Tibial nerve (tissue), 4 donors: Measurements from ENCODE around the gene FBXL19. TPM values are rescaled to one million over a fixed set of nuclear protein-coding genes. Genes with fewer than 3 reads are reported as not detected.

Experiments
- DNase-seq, 2 donors: peaks; one replicate each; pipeline ENCODE4 v3.0.0-alpha.2; 2019; ENCODE audit warnings: low spot score in 2 of 2
- H3K27ac ChIP-seq, 4 donors: fragments of 200-600 bp; sonication (generic) in 3 of 4; one replicate each; pipeline ENCODE4 v1.5.1; 2017 to 2019; ENCODE audit warnings: mild to moderate bottlenecking in 1 of 4
- H3K27me3 ChIP-seq, 2 donors: fragments of 200-600 bp; sonication (generic) in 1 of 2; one replicate each; pipeline versions ENCODE4 v1.5.1 to v1.6.0; 2017 to 2019
- H3K36me3 ChIP-seq, 3 donors: fragments of 200-600 bp; sonication (generic); one replicate each; pipeline ENCODE4 v1.5.1; 2018 to 2019
- H3K4me1 ChIP-seq, 4 donors: fragments of 200-600 bp; sonication (generic) in 3 of 4; one replicate each; pipeline ENCODE4 v1.5.1; 2017 to 2019
- H3K4me3 ChIP-seq, 4 donors: fragments of 200-600 bp; sonication (generic) in 3 of 4; one replicate each; pipeline ENCODE4 v1.5.1; 2017 to 2019; ENCODE audit warnings: mild to moderate bottlenecking in 1 of 4, moderate library complexity in 1 of 4
- H3K9me3 ChIP-seq, 4 donors: fragments of 200-600 bp; sonication (generic) in 3 of 4; one replicate each; pipeline ENCODE4 v1.5.1; 2017 to 2019
- EP300 ChIP-seq, 2 donors: sonication (generic); formaldehyde crosslinking; IDR thresholded peaks; one replicate each; pipeline ENCODE4 v1.6.1; 2017; ENCODE audit warnings: antibody characterized with exemption in 2 of 2, mild to moderate bottlenecking in 1 of 2
- POLR2A ChIP-seq, 2 donors: fragments of 450-650 bp; IDR thresholded peaks; one replicate each; pipeline ENCODE4 v1.6.1; 2017; ENCODE audit warnings: antibody characterized with exemption in 2 of 2, mild to moderate bottlenecking in 2 of 2, moderate library complexity in 2 of 2
- WGBS, 2 donors: methylation state at CpG; one replicate each; pipeline ENCODE4 v1.1.5; 2018; 5-methylcytosine and 5-hydroxymethylcytosine counted together
- total RNA-seq, 4 donors: library from RNA; depleted of rRNA; stranded (reverse); fragments of >200 nt; gene quantifications; one replicate each; pipeline ENCODE4 v1.1.0, GENCODE V29; 2016
- TF ChIP-seq, protein P1 (sequence below), 5 experiments: fragments of 200-600 bp in 3 of 5; fragments of 450-650 bp in 2 of 5; sonication (generic) in 3 of 5; IDR thresholded peaks; one replicate each; pipeline ENCODE4 v1.5.1; 2016 to 2019; ENCODE audit warnings: antibody characterized with exemption in 5 of 5, mild to moderate bottlenecking in 3 of 5, moderate library complexity in 2 of 5

The FBXL19 gene
- total RNA-seq, 4 donors from 2014 or later, result 7.4 to 25.8 (median 16.7) TPM

DNA sequence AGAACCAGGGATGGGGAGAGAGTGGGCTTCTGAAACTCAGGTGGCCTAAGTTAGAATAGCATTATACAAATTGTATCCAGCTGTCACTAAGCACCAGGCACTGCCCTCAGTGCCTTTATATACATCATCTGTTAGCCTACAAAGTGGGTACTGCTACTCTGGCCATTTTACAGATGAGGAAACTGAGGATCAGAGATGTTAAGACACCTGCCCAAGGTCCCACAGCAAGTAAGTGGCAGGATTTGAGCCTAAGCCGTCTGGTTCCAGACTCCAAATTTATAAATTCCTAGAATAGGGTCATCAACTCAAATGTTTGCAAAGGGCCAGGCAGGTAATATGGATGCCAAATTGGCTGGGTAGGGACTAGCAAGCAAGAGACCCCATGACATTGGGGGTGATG lies 27.8 kb downstream of the FBXL19 start:
- Histone ChIP-seq H3K4me1 (peaks cover 0 to 54% (median 26%) of the 10 kb centered on the region in 4 donors), H3K9me3 (no peaks in the 10 kb centered on the region), H3K27ac (peak overlapping the region in 3 of 4 donors; percentile 13 to 97 (median 97)), H3K27me3 (no peaks in the 10 kb centered on the region), H3K36me3 (peaks cover 0 to 11% (median 0%) of the 10 kb centered on the region in 3 donors), H3K4me3 (no peak overlapping the region)
- no peak for DNase-seq
- 47 to 64% methylated on average over 1 of the region's 1 CpG for WGBS, 2 donors
- TF ChIP-seq, protein P1, sequence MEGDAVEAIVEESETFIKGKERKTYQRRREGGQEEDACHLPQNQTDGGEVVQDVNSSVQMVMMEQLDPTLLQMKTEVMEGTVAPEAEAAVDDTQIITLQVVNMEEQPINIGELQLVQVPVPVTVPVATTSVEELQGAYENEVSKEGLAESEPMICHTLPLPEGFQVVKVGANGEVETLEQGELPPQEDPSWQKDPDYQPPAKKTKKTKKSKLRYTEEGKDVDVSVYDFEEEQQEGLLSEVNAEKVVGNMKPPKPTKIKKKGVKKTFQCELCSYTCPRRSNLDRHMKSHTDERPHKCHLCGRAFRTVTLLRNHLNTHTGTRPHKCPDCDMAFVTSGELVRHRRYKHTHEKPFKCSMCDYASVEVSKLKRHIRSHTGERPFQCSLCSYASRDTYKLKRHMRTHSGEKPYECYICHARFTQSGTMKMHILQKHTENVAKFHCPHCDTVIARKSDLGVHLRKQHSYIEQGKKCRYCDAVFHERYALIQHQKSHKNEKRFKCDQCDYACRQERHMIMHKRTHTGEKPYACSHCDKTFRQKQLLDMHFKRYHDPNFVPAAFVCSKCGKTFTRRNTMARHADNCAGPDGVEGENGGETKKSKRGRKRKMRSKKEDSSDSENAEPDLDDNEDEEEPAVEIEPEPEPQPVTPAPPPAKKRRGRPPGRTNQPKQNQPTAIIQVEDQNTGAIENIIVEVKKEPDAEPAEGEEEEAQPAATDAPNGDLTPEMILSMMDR (IDR thresholded peaks at IDR 0.05), result no peak
- TF ChIP-seq EP300 (IDR thresholded peaks at IDR 0.05), result no peak
- TF ChIP-seq POLR2A (IDR thresholded peaks at IDR 0.05), result no peak

DNA sequence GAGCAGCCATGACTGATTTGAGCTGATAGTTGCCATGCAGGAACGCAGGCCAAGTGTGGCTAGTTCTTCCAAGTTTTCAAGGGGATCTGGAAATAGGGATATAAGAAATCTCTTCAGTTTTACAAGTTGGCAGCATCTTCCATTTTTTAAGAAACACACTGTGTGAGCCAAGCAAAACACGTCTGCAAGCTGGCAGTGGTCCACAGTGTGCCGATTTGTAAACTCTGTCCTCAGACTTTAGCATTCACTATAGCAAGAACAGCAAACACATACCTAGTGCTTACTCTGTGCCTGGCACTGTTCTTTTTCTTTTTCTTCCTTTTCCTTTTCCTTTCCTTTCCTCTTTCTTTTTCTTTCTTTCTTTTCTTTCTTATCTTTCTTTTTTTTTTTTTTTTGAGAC lies 28.4 kb downstream of the FBXL19 start:
- Histone ChIP-seq H3K9me3 (no peaks in the 10 kb centered on the region), H3K4me3 (no peak overlapping the region), H3K27me3 (no peaks in the 10 kb centered on the region), H3K4me1 (peaks cover 0 to 59% (median 28%) of the 10 kb centered on the region in 4 donors), H3K36me3 (peaks cover 0 to 5% (median 0%) of the 10 kb centered on the region in 3 donors), H3K27ac (peak overlapping the region in 3 of 4 donors; percentile 13 to 97 (median 97))
- peak; percentile 73 to 80 for DNase-seq
- TF ChIP-seq, protein P1 (IDR thresholded peaks at IDR 0.05), result no peak
- TF ChIP-seq EP300 (IDR thresholded peaks at IDR 0.05), result peak in 1 of 2 donors; percentile 50
- WGBS, 2 donors, result 11 to 22% methylated on average over 3 of the region's 3 CpGs

DNA sequence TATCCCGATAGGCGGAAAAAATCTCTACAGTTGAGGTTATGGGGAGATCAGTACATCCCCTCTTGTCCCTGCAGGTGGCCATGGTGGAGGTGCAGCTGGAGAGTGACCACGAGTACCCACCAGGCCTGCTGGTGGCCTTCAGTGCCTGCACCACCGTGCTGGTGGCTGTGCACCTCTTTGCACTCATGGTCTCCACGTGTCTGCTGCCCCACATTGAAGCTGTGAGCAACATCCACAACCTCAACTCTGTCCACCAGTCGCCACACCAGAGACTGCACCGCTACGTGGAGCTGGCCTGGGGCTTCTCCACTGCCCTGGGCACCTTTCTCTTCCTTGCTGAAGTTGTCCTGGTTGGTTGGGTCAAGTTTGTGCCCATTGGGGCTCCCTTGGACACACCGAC lies 29.7 kb downstream of the FBXL19 start:
- DNase-seq, result no peak
- Histone ChIP-seq H3K4me3 (no peak overlapping the region), H3K4me1 (peaks cover 0 to 56% (median 30%) of the 10 kb centered on the region in 4 donors), H3K9me3 (no peaks in the 10 kb centered on the region), H3K27ac (peak overlapping the region in 2 of 4 donors; percentile 2 to 55), H3K27me3 (no peaks in the 10 kb centered on the region), H3K36me3 (no peaks in the 10 kb centered on the region)
- WGBS, 2 donors, result 80 to 81% methylated on average over 9 of the region's 9 CpGs
- TF ChIP-seq POLR2A (IDR thresholded peaks at IDR 0.05), result no peak
- TF ChIP-seq, protein P1 (IDR thresholded peaks at IDR 0.05), result no peak
- no peak for TF ChIP-seq EP300 (IDR thresholded peaks at IDR 0.05)

DNA sequence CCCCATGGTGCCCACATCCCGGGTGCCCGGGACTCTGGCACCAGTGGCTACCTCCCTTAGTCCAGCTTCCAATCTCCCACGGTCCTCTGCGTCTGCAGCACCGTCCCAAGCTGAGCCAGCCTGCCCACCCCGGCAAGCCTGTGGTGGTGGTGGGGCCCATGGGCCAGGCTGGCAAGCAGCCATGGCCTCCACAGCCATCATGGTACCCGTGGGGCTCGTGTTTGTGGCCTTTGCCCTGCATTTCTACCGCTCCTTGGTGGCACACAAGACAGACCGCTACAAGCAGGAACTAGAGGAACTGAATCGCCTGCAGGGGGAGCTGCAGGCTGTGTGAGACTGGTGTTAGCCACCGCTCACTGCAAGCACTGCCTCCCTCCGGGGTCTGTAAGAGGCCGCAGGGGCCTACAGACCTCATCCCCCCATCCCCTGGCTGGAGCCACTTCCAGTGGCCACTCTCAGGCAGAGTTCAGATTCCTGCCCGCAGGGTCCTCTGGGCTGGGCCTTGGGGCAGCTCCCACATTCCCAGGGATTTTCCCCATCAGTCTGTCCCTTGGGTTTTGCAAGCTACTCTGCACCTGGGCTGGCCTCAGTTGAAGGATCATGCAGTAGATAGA lies 30.2 kb downstream of the FBXL19 start:
- Histone ChIP-seq H3K9me3 (no peaks in the 10 kb centered on the region), H3K27ac (peak overlapping the region in 2 of 4 donors; percentile 2 to 55), H3K36me3 (no peaks in the 10 kb centered on the region), H3K27me3 (no peaks in the 10 kb centered on the region), H3K4me3 (no peak overlapping the region), H3K4me1 (peaks cover 0 to 59% (median 33%) of the 10 kb centered on the region in 4 donors)
- TF ChIP-seq, protein P1 (IDR thresholded peaks at IDR 0.05), result peak; percentile 47 to 65 (median 51)
- TF ChIP-seq EP300 (IDR thresholded peaks at IDR 0.05) (no peak), POLR2A (IDR thresholded peaks at IDR 0.05) (no peak)
- DNase-seq, result peak; percentile 29 to 36
- WGBS, 2 donors, result 34 to 36% methylated on average over 10 to 14 of the region's 15 CpGs

DNA sequence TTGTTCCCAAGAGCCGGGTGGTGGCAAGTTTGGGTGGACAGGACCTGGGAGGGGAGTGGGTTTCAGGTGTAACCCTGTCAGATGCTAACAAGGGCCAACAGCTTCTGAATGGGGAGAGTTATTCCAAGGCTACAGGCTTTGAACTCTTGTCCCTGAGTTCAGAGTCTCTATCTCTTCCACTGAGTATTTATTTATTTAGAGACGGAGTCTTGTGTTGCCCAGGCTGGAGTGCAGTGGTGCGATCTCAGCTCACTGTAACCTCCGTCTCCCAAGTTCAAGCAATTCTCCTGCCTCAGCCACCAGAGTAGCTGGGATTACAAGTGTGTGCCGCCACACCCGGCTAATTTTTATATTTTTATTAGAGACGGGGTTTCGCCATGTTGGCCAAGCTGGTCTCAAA lies 31.6 kb downstream of the FBXL19 start:
- Histone ChIP-seq H3K4me1 (peaks cover 0 to 68% (median 40%) of the 10 kb centered on the region in 4 donors), H3K27ac (no peak overlapping the region), H3K27me3 (no peaks in the 10 kb centered on the region), H3K36me3 (peaks cover 0 to 13% (median 2%) of the 10 kb centered on the region in 3 donors), H3K4me3 (no peak overlapping the region), H3K9me3 (no peaks in the 10 kb centered on the region)
- WGBS, 2 donors, result 79% methylated on average over 8 of the region's 8 CpGs
- DNase-seq, result no peak
- TF ChIP-seq, protein P1 (IDR thresholded peaks at IDR 0.05), result no peak
- no peak for TF ChIP-seq EP300 (IDR thresholded peaks at IDR 0.05)
- no peak for TF ChIP-seq POLR2A (IDR thresholded peaks at IDR 0.05)
